ENCODE data around the gene ATP2C2.

ATP2C2 gene

GRCh38 chr16:84421081-84421937, 53.0 kb downstream of the ATP2C2 start:
- Histone ChIP-seq H3K4me3 (ENCODE audit: low read depth, low read length) (no peak overlapping the region), H3K4me1 (ENCODE audit: control insufficient read depth, insufficient read depth, low read length) (no peaks in the 10 kb centered on the region), H3K27ac (ENCODE audit: low read depth, low read length) (no peak overlapping the region), H3K9me3 (ENCODE audit: control insufficient read depth, insufficient read depth, low read length) (no peaks in the 10 kb centered on the region), H3K27me3 (ENCODE audit: control insufficient read depth, insufficient read depth, low read length) (no peaks in the 10 kb centered on the region), H3K36me3 (ENCODE audit: control insufficient read depth, insufficient read depth, low read length) (no peaks in the 10 kb centered on the region), H3K9ac (ENCODE audit: low read depth, low read length) (no peak overlapping the region)

- Histone ChIP-seq H3K36me3 (ENCODE audit: control insufficient read depth, insufficient read depth, low read length) (no peaks in the 10 kb centered on the region), H3K4me1 (ENCODE audit: control insufficient read depth, insufficient read depth, low read length) (no peaks in the 10 kb centered on the region), H3K9ac (ENCODE audit: low read depth, low read length) (no peak overlapping the region), H3K27ac (ENCODE audit: low read depth, low read length) (no peak overlapping the region), H3K4me3 (ENCODE audit: low read depth, low read length) (no peak overlapping the region), H3K27me3 (ENCODE audit: control insufficient read depth, insufficient read depth, low read length) (no peaks in the 10 kb centered on the region), H3K9me3 (ENCODE audit: control insufficient read depth, insufficient read depth, low read length) (no peaks in the 10 kb centered on the region)
These were observed 53.5 kb downstream of the ATP2C2 start for GRCh38 chr16:84421938-84422220.

- no peak overlapping the region for H3K27ac ChIP-seq (ENCODE audit: low read depth, low read length)
- H3K4me1 ChIP-seq (ENCODE audit: control insufficient read depth, insufficient read depth, low read length): no peaks in the 10 kb centered on the region
- H3K27me3 ChIP-seq (ENCODE audit: control insufficient read depth, insufficient read depth, low read length): no peaks in the 10 kb centered on the region
- no peak overlapping the region for H3K4me3 ChIP-seq (ENCODE audit: low read depth, low read length)
- H3K36me3 ChIP-seq (ENCODE audit: control insufficient read depth, insufficient read depth, low read length): no peaks in the 10 kb centered on the region
- H3K9me3 ChIP-seq (ENCODE audit: control insufficient read depth, insufficient read depth, low read length): no peaks in the 10 kb centered on the region
- no peak overlapping the region for H3K9ac ChIP-seq (ENCODE audit: low read depth, low read length)
These were observed 55.1 kb downstream of the ATP2C2 start for GRCh38 chr16:84423416-84423837.

GRCh38 chr16:84425696-84426095, 57.4 kb downstream of the ATP2C2 start:
- Histone ChIP-seq H3K27ac (ENCODE audit: low read depth, low read length) (no peak overlapping the region), H3K27me3 (ENCODE audit: control insufficient read depth, insufficient read depth, low read length) (no peaks in the 10 kb centered on the region), H3K36me3 (ENCODE audit: control insufficient read depth, insufficient read depth, low read length) (no peaks in the 10 kb centered on the region), H3K9me3 (ENCODE audit: control insufficient read depth, insufficient read depth, low read length) (no peaks in the 10 kb centered on the region), H3K4me3 (ENCODE audit: low read depth, low read length) (no peak overlapping the region), H3K9ac (ENCODE audit: low read depth, low read length) (no peak overlapping the region), H3K4me1 (ENCODE audit: control insufficient read depth, insufficient read depth, low read length) (no peaks in the 10 kb centered on the region)

GRCh38 chr16:84426804-84427203, 58.5 kb downstream of the ATP2C2 start:
- Histone ChIP-seq H3K9ac (ENCODE audit: low read depth, low read length) (no peak overlapping the region), H3K36me3 (ENCODE audit: control insufficient read depth, insufficient read depth, low read length) (no peaks in the 10 kb centered on the region), H3K4me1 (ENCODE audit: control insufficient read depth, insufficient read depth, low read length) (no peaks in the 10 kb centered on the region), H3K4me3 (ENCODE audit: low read depth, low read length) (no peak overlapping the region), H3K27me3 (ENCODE audit: control insufficient read depth, insufficient read depth, low read length) (no peaks in the 10 kb centered on the region), H3K27ac (ENCODE audit: low read depth, low read length) (no peak overlapping the region), H3K9me3 (ENCODE audit: control insufficient read depth, insufficient read depth, low read length) (no peaks in the 10 kb centered on the region)

- no peaks in the 10 kb centered on the region for H3K9me3 ChIP-seq (ENCODE audit: control insufficient read depth, insufficient read depth, low read length)
- no peaks in the 10 kb centered on the region for H3K4me1 ChIP-seq (ENCODE audit: control insufficient read depth, insufficient read depth, low read length)
- no peaks in the 10 kb centered on the region for H3K27me3 ChIP-seq (ENCODE audit: control insufficient read depth, insufficient read depth, low read length)
- no peak overlapping the region for H3K4me3 ChIP-seq (ENCODE audit: low read depth, low read length)
- no peak overlapping the region for H3K27ac ChIP-seq (ENCODE audit: low read depth, low read length)
- H3K9ac ChIP-seq (ENCODE audit: low read depth, low read length): no peak overlapping the region
- no peaks in the 10 kb centered on the region for H3K36me3 ChIP-seq (ENCODE audit: control insufficient read depth, insufficient read depth, low read length)
These were observed 59.2 kb downstream of the ATP2C2 start for GRCh38 chr16:84427553-84427952.

GRCh38 chr16:84430860-84431259, 62.5 kb downstream of the ATP2C2 start:
- Histone ChIP-seq H3K27ac (ENCODE audit: low read depth, low read length) (no peak overlapping the region), H3K9me3 (ENCODE audit: control insufficient read depth, insufficient read depth, low read length) (no peaks in the 10 kb centered on the region), H3K9ac (ENCODE audit: low read depth, low read length) (no peak overlapping the region), H3K36me3 (ENCODE audit: control insufficient read depth, insufficient read depth, low read length) (no peaks in the 10 kb centered on the region), H3K27me3 (ENCODE audit: control insufficient read depth, insufficient read depth, low read length) (no peaks in the 10 kb centered on the region), H3K4me3 (ENCODE audit: low read depth, low read length) (no peak overlapping the region), H3K4me1 (ENCODE audit: control insufficient read depth, insufficient read depth, low read length) (no peaks in the 10 kb centered on the region)

- Histone ChIP-seq H3K27ac (ENCODE audit: low read depth, low read length) (no peak overlapping the region), H3K36me3 (ENCODE audit: control insufficient read depth, insufficient read depth, low read length) (no peaks in the 10 kb centered on the region), H3K4me1 (ENCODE audit: control insufficient read depth, insufficient read depth, low read length) (no peaks in the 10 kb centered on the region), H3K4me3 (ENCODE audit: low read depth, low read length) (no peak overlapping the region), H3K9me3 (ENCODE audit: control insufficient read depth, insufficient read depth, low read length) (no peaks in the 10 kb centered on the region), H3K27me3 (ENCODE audit: control insufficient read depth, insufficient read depth, low read length) (no peaks in the 10 kb centered on the region), H3K9ac (ENCODE audit: low read depth, low read length) (no peak overlapping the region)
These were observed 66.5 kb downstream of the ATP2C2 start for GRCh38 chr16:84434800-84435199.

- H3K36me3 ChIP-seq (ENCODE audit: control insufficient read depth, insufficient read depth, low read length): no peaks in the 10 kb centered on the region
- H3K27me3 ChIP-seq (ENCODE audit: control insufficient read depth, insufficient read depth, low read length): no peaks in the 10 kb centered on the region
- no peak overlapping the region for H3K9ac ChIP-seq (ENCODE audit: low read depth, low read length)
- no peaks in the 10 kb centered on the region for H3K9me3 ChIP-seq (ENCODE audit: control insufficient read depth, insufficient read depth, low read length)
- no peak overlapping the region for H3K27ac ChIP-seq (ENCODE audit: low read depth, low read length)
- H3K4me3 ChIP-seq (ENCODE audit: low read depth, low read length): no peak overlapping the region
- no peaks in the 10 kb centered on the region for H3K4me1 ChIP-seq (ENCODE audit: control insufficient read depth, insufficient read depth, low read length)
These were observed 67.9 kb downstream of the ATP2C2 start for GRCh38 chr16:84436196-84436595.

GRCh38 chr16:84438971-84439696, 70.8 kb downstream of the ATP2C2 start:
- no peak overlapping the region for H3K27ac ChIP-seq (ENCODE audit: low read depth, low read length)
- H3K9me3 ChIP-seq (ENCODE audit: control insufficient read depth, insufficient read depth, low read length): no peaks in the 10 kb centered on the region
- H3K4me1 ChIP-seq (ENCODE audit: control insufficient read depth, insufficient read depth, low read length): no peaks in the 10 kb centered on the region
- H3K9ac ChIP-seq (ENCODE audit: low read depth, low read length): no peak overlapping the region
- H3K36me3 ChIP-seq (ENCODE audit: control insufficient read depth, insufficient read depth, low read length): no peaks in the 10 kb centered on the region
- no peak overlapping the region for H3K4me3 ChIP-seq (ENCODE audit: low read depth, low read length)
- H3K27me3 ChIP-seq (ENCODE audit: control insufficient read depth, insufficient read depth, low read length): no peaks in the 10 kb centered on the region

- no peaks in the 10 kb centered on the region for H3K9me3 ChIP-seq (ENCODE audit: control insufficient read depth, insufficient read depth, low read length)
- H3K36me3 ChIP-seq (ENCODE audit: control insufficient read depth, insufficient read depth, low read length): no peaks in the 10 kb centered on the region
- no peaks in the 10 kb centered on the region for H3K27me3 ChIP-seq (ENCODE audit: control insufficient read depth, insufficient read depth, low read length)
- no peak overlapping the region for H3K9ac ChIP-seq (ENCODE audit: low read depth, low read length)
- H3K4me1 ChIP-seq (ENCODE audit: control insufficient read depth, insufficient read depth, low read length): no peaks in the 10 kb centered on the region
- no peak overlapping the region for H3K27ac ChIP-seq (ENCODE audit: low read depth, low read length)
- H3K4me3 ChIP-seq (ENCODE audit: low read depth, low read length): no peak overlapping the region
These were observed 74.2 kb downstream of the ATP2C2 start for GRCh38 chr16:84442416-84443145.
